NCI-H1436 treated with DMSO at 0.1 percent for 48 hours (cell line): ENCODE data around the gene PGBD4.
"Not testable (repeated sequence)": the region's sequence is repeated elsewhere in the genome, so short reads cannot be mapped to it uniquely, and the experiment has no call there.

Source experiments
- DNase-seq: peaks from one replicate; lab custom pipeline; 2025; lab: John Stamatoyannopoulos, UW

The PGBD4 gene

DNA sequence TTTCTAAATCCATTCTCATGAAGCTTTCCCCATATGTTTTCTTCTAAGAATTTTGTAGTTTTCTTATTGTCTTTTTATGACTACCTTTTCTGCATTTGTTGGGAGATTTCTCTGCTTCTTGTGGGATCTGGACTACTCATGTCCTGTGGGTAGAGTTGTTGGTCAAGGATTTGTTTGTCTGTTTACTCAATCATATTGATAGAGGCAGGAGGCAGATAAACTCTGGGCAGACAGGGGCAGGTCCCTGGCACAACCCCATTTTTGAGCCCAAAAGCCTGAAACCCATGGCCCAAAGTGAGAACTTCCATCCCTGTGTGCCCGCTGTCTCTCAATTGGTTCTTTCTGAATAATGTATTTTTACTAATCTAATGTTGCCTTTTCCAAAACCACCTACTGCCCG, 12.3 kb downstream of the PGBD4 start:
- DNase-seq, result no peak

DNA sequence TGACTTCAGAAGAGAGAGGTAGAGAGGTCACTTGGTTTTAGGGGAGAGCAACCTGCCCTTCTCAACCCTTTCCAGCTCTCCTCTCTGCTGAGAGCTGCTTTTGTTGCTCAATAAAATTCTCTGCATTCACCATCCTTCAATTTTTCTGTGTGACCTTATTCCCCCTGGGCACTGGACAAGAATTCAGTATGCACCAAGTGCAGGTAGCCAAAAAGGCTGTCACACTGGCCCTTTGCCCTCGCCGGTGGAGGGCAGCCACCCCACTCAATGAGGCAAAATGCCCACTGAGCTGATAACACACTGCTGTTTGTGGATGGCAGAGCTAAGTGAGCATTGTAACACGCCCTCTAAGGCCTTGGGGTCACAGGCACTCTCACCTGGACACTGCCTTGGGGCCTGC, 12.9 kb downstream of the PGBD4 start:
- no peak for DNase-seq

- DNase-seq, result no peak
Observed at GRCh38 chr15:34116620-34117019, 14.7 kb downstream of the PGBD4 start.

DNA sequence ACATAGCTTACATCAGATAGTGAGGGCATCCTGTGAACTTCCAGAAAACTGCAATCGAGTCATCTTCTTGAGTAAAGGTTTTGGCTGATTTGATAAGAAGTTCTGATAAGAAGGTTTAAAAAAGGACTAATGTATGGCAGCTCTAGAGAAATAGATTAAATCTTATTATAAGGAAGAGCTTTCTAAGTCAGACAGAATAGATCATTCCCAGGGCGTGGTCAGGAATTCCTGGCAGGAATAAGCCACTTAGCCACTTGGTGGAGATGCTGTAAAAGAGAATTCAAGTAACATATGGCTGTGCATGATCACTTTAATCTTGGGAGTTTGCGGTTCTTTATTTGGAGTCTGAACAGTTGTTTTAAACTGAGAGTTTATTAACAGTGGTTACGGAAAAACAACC, 17.4 kb downstream of the PGBD4 start:
- no peak for DNase-seq

GRCh38 chr15:34120420-34120819, 18.5 kb downstream of the PGBD4 start:
- not testable (repeated sequence) for DNase-seq

DNA sequence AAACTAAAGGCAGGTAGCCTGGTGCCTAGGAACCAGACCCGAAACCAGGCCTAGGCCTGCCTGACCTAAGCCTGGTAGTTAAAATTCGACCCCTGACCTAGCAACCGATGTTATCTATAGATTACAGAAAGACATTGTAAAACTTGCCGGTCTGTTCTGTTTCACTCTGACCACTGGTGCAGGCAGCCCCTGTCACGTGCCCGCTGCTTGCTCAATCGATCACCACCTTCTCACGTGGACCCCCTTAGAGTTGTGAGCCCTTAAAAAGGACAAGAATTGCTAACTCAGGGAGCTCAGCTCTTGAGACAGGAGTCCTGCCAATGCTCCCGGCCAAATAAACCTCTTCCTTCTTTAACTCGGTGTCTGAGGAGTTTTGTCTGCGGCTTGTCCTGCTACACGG, 19.9 kb downstream of the PGBD4 start:
- DNase-seq, result not testable (repeated sequence)

DNA sequence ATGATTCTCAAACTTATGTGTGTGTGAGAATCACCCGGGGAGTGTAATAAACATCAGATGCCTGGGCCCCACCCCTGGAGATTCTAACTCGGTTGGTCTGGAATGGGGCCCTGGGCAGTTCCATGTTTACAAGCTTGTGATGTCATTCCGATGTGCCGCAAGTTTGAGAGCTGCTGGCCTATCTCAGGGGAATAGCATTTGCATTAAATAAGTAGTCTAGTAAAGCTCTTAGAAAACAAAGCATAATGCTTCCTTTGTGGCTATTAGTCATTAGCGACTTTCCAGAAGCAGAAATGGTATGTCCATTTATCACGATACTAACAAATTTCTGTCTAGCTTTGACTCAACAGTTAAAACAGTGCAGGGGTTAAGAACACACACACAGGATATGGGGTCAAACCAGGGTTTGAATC, 20.9 kb downstream of the PGBD4 start:
- no peak for DNase-seq

DNA sequence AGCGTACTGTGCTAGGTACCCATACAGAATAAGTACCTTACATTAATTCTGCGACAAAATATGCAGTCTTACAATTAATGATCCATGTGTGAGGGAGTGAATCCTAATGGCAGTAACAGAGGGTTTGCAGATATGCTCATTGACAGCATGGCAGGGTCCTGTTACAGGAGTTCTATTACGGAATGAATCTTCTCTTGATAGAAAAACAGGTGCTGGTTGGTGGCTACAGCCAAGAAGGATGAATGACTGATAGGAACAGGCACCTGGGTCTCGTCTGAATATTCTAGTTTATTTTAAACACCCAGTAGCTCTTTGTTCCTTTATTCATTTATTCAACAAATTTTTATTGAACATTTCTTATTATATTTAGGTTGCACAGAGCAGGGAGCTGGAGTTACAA, 22.8 kb downstream of the PGBD4 start:
- DNase-seq, result no peak

- DNase-seq, result no peak
Observed at GRCh38 chr15:34125945-34126344, 24.1 kb downstream of the PGBD4 start.

DNA sequence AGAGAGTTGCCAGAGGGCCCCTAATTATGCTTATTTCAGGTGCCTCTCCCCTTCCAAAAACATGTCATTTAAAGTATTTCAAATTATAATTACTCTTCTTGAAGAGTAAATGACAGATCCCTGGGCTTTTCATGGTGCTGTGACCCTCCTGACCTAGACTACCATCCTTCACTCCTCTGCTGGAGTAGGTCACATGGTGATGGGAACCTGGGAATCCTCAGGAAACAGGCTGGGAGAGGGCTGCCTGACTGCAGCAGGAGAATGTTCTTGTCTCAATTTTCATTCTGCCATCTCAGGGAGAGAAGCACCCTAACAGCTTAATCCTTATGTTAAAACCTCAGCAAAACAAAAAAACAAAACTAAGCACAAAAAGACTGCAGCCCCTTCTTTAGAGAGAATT, 24.6 kb downstream of the PGBD4 start:
- no peak for DNase-seq

GRCh38 chr15:34128898-34129297, 27.0 kb downstream of the PGBD4 start:
- DNase-seq, result no peak

GRCh38 chr15:34132881-34133280, 31.0 kb downstream of the PGBD4 start:
- no peak for DNase-seq

DNA sequence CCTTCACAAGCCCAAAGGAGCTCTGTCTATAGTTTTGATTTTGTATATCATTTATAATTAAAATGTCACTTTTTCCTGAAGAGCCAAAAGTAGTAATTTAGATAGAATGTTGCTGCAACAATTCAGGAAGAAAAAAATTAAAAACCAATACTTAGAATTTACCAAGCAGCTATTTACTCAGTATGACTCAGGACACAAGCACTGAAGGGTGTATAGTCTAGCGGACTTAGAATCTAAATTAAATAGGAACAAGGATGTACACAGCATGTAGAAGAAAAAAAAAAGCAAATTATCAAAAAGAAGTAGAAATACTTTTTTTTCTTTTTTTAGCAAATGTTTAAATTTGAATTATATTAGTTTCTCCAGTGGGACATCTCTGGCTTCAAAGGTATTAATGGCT, 31.6 kb downstream of the PGBD4 start:
- DNase-seq, result no peak

GRCh38 chr15:34147371-34148140, 45.7 kb downstream of the PGBD4 start:
- no peak for DNase-seq

GRCh38 chr15:34154725-34155204, 52.9 kb downstream of the PGBD4 start:
- DNase-seq, result no peak

DNA sequence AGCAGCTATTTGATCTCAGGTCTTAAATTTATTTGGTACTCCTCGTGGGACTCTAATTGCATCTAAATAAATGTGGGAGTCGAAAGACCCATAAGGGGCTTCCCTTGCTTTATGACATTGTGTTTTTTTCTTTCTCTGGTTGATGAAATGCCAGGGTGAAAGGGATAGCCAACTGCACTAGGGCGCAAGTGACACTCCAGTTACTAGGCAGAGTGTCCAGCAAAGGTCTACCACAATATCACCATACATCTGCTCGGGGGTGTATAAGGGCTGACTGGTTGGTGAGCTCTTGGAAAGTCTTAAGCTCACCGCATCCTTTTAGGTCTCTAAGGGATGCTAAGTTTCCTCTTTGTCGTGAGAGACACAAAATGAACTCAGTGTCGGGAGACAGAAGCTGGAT, 54.0 kb downstream of the PGBD4 start:
- DNase-seq, result no peak
